Activated CD8-positive, alpha-beta T cell treated with anti-CD3 and anti-CD28 coated beads for 36 hours (primary cell): ENCODE results near the gene KSR2. TPM values are rescaled to one million over a fixed set of nuclear protein-coding genes. Genes with fewer than 3 reads are reported as not detected.

Experiments
- ATAC-seq: fragments of 200-7000 bp; cut with Tn5 transposase; one replicate; pipeline ENCODE4 v1.10.0; 2021; ENCODE audit warnings: mild to moderate bottlenecking, moderate library complexity
- CTCF ChIA-PET: fragments of 350-600 bp; sonication (Branson Sonifier 250); formaldehyde crosslinking; loops from one replicate; lab custom pipeline; 2021; ENCODE audit warnings: antibody characterized with exemption; lab: Charles Lee
- POLR2A ChIA-PET: fragments of 350-600 bp; sonication (Branson Sonifier 250); formaldehyde crosslinking; loops from one replicate; lab custom pipeline; 2021; ENCODE audit warnings: antibody characterized with exemption; lab: Charles Lee
- DNase-seq: peaks from one replicate; pipeline ENCODE4 v3.0.0-alpha.2; 2020
- H3K27ac Mint-ChIP-seq: one replicate; pipeline ENCODE4 v1.8.0; 2021; ENCODE audit warnings: mild to moderate bottlenecking, mixed read lengths
- H3K27me3 Mint-ChIP-seq: one replicate; pipeline ENCODE4 v1.8.0; 2021; ENCODE audit warnings: mixed read lengths
- H3K36me3 Mint-ChIP-seq: one replicate; pipeline ENCODE4 v1.8.0; 2021; ENCODE audit warnings: low read depth, mixed read lengths
- H3K4me1 Mint-ChIP-seq: one replicate; pipeline ENCODE4 v1.8.0; 2021; ENCODE audit warnings: low read depth, mixed read lengths
- H3K4me3 Mint-ChIP-seq: one replicate; pipeline ENCODE4 v1.8.0; 2021; ENCODE audit warnings: mild to moderate bottlenecking, moderate library complexity, mixed read lengths
- H3K9me3 Mint-ChIP-seq: one replicate; pipeline ENCODE4 v1.8.0; 2021; ENCODE audit warnings: mixed read lengths
- CTCF ChIP-seq: fragments of 200-600 bp; IDR thresholded peaks from one replicate; pipeline ENCODE4 v1.8.0; 2022; ENCODE audit warnings: antibody characterized with exemption, mild to moderate bottlenecking
- intact Hi-C: fragments of 100-400 bp; cut with micrococcal nuclease; formaldehyde crosslinking; loops from one replicate; pipeline ENCODE4 v1.10.0; 2022
- total RNA-seq, 2 experiments: library from RNA; stranded (reverse); gene quantifications; one replicate each; pipeline ENCODE4 v1.2.3, GENCODE V29; 2021

KSR2 gene
- total RNA-seq, 2 experiments from 2014 or later: 0.02 TPM; not detected in 1

DNA sequence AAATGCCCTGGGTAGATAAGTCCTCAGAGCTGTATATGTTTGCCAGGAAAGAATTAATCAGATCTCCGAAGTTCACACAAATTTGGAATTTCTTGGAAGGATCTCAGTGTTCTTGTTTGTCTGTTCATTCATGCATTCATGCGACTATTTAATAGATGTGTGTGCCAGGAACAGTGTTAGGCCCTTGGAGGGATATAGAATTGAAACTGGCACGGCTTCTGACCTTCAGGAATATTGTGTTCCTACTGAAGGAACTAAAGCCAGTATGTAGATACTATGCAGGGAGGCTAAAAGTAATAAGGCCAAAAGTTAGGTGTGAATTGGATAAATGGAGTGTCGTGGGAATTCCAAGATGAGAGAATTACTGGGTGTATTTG lies 441.3 kb downstream of the KSR2 start:
- no peak overlapping the region for H3K27ac Mint-ChIP-seq
- ChIA-PET CTCF (interaction anchor here (1.3 kb wide), 1 partner anchor 160 kb away, joined by 3 read pairs; no protein-coding TSS in a partner anchor), POLR2A (interaction anchor here (0.6 kb wide), 1 partner anchor 251 kb away, joined by 3 read pairs; no protein-coding TSS in a partner anchor)
- intact Hi-C loops: no loop called here
- no peaks in the 10 kb centered on the region for H3K27me3 Mint-ChIP-seq
- DNase-seq: no peak
- no peaks in the 10 kb centered on the region for H3K4me1 Mint-ChIP-seq
- H3K4me3 Mint-ChIP-seq: no peak overlapping the region
- H3K36me3 Mint-ChIP-seq: no peaks in the 10 kb centered on the region
- TF ChIP-seq CTCF: no peak
- no peaks in the 10 kb centered on the region for H3K9me3 Mint-ChIP-seq
- no peak for ATAC-seq

DNA sequence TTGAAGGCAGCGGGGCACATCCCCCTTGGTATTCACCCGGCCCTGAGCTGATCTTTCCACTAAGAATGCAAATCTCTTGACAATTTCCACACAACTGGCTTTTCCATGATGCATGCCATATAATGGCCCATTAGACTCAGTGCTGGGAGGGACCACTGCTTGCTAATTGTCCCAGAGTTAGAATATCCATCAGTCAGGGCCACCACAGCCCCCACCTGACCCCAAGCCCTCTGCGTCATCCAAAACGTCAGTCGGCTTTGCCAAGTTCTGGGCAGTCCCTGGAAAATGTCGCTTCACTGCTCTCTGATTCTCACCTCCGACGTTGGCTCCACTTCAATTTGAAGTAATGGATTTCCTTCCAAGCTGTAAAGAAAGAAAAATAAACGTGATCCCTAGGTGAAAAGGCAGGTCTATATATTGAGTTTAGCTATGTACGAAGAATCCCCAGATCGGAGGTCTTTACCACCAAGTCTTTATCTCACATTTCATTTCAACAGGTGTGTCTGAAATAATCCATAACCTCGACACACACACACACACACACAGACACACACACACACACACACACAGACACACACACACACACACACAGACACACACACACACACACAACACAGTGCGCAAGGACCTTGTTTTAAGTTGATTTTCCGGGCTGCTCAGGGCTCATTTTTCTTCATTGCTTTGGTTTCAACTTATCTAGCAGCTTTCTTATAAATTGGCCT lies 441.9 kb downstream of the KSR2 start:
- no peak for DNase-seq
- Mint-ChIP-seq H3K4me1 (no peaks in the 10 kb centered on the region), H3K9me3 (no peaks in the 10 kb centered on the region), H3K36me3 (no peaks in the 10 kb centered on the region), H3K27ac (no peak overlapping the region), H3K4me3 (no peak overlapping the region), H3K27me3 (no peaks in the 10 kb centered on the region)
- ChIA-PET CTCF (interaction anchor here (1.6 kb wide), 1 partner anchor 12 kb away, joined by 3 read pairs; no protein-coding TSS in a partner anchor), POLR2A (interaction anchor here (0.6 kb wide), 1 partner anchor 251 kb away, joined by 3 read pairs; no protein-coding TSS in a partner anchor)
- intact Hi-C loops: no loop called here
- ATAC-seq: no peak
- no peak for TF ChIP-seq CTCF

DNA sequence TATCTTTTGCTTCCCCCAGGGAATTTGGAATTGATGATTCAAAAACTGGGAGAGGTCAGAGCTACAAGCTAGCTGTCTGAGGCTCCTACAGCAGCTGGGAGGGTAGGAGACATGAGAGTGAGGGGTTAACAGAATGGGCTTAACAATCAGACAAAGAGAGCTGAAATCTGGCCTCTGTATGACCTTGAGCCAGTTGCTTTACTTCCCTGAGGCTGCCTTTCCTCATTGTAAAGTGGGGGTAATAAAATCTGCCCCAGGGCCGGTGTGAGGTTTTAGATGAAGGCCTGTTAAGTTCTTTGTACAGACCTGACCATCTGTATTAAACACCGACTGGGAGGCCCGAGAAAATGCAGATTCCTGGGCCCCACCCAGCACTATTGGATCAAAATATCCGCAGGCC lies 443.0 kb downstream of the KSR2 start:
- ChIA-PET CTCF (interaction anchor here (1.6 kb wide), 1 partner anchor 11 kb away, joined by 3 read pairs; no protein-coding TSS in a partner anchor), POLR2A (no interaction called here)
- intact Hi-C loops: no loop called here
- Mint-ChIP-seq H3K9me3 (no peaks in the 10 kb centered on the region), H3K27ac (no peak overlapping the region), H3K36me3 (no peaks in the 10 kb centered on the region), H3K4me1 (no peaks in the 10 kb centered on the region), H3K4me3 (no peak overlapping the region), H3K27me3 (no peaks in the 10 kb centered on the region)
- no peak for ATAC-seq
- TF ChIP-seq CTCF: no peak
- no peak for DNase-seq

GRCh38 chr12:117524806-117525205 lies 444.0 kb downstream of the KSR2 start:
- Mint-ChIP-seq H3K9me3 (no peaks in the 10 kb centered on the region), H3K27ac (no peak overlapping the region), H3K36me3 (no peaks in the 10 kb centered on the region), H3K27me3 (no peaks in the 10 kb centered on the region), H3K4me3 (no peak overlapping the region), H3K4me1 (no peaks in the 10 kb centered on the region)
- TF ChIP-seq CTCF: no peak
- DNase-seq (no peak), ATAC-seq (no peak)
- CTCF ChIA-PET: no interaction called here
- intact Hi-C loops: no loop called here
- POLR2A ChIA-PET: no interaction called here

- ChIA-PET CTCF (no interaction called here), POLR2A (no interaction called here)
- DNase-seq (no peak), ATAC-seq (no peak)
- no peaks in the 10 kb centered on the region for H3K36me3 Mint-ChIP-seq
- H3K27ac Mint-ChIP-seq: no peak overlapping the region
- TF ChIP-seq CTCF: no peak
- no peaks in the 10 kb centered on the region for H3K27me3 Mint-ChIP-seq
- no peaks in the 10 kb centered on the region for H3K4me1 Mint-ChIP-seq
- intact Hi-C loops: no loop called here
- H3K9me3 Mint-ChIP-seq: no peaks in the 10 kb centered on the region
- no peak overlapping the region for H3K4me3 Mint-ChIP-seq
Measured at GRCh38 chr12:117523971-117524370, 444.8 kb downstream of the KSR2 start.
